GM23338 (cell line): ENCODE data around the gene F3. TPM values are rescaled to one million over a fixed set of nuclear protein-coding genes. Genes with fewer than 3 reads are reported as not detected.

Experiments used
- ATAC-seq: fragments of 200-7000 bp; cut with Tn5 transposase; 3 replicates; pipeline ENCODE4 v1.9.1; 2020
- DNase-seq: peaks from one replicate; pipeline ENCODE4 v3.0.0-alpha.2; 2015; ENCODE audit warnings: low spot score
- H2AFZ ChIP-seq: fragments of 200-600 bp; sonication (generic); 2 replicates; pipeline ENCODE4 v1.8.0; 2016; ENCODE audit warnings: antibody characterized with exemption, mild to moderate bottlenecking, moderate library complexity
- H3F3A ChIP-seq: fragments of 200-600 bp; sonication (generic); replicated peaks from 2 replicates; pipeline ENCODE4 v1.8.0; 2017; ENCODE audit warnings: antibody characterized with exemption, mixed run types, low read depth
- H3K27ac ChIP-seq: fragments of 200-600 bp; sonication (generic); 2 replicates; pipeline ENCODE4 v1.6.1; 2016; ENCODE audit warnings: low read depth
- H3K27me3 ChIP-seq: fragments of 200-600 bp; sonication (generic); 2 replicates; pipeline ENCODE4 v1.8.0; 2016; ENCODE audit warnings: mild to moderate bottlenecking, mixed run types, moderate library complexity; ENCODE audit not compliant: insufficient read depth
- H3K36me3 ChIP-seq: fragments of 200-600 bp; sonication (generic); 2 replicates; pipeline ENCODE4 v1.8.0; 2016; ENCODE audit warnings: mild to moderate bottlenecking; ENCODE audit not compliant: insufficient read depth
- H3K4me1 ChIP-seq: fragments of 200-600 bp; sonication (generic); 2 replicates; pipeline ENCODE4 v1.8.0; 2016; ENCODE audit warnings: mild to moderate bottlenecking, moderate library complexity; ENCODE audit not compliant: insufficient read depth
- H3K4me2 ChIP-seq: fragments of 200-600 bp; sonication (generic); 2 replicates; pipeline ENCODE4 v1.7.1; 2017; ENCODE audit warnings: mixed run types
- H3K4me3 ChIP-seq: fragments of 200-600 bp; sonication (generic); 2 replicates; pipeline ENCODE4 v1.6.1; 2016; ENCODE audit warnings: mixed run types
- H3K79me2 ChIP-seq: fragments of 200-600 bp; sonication (generic); replicated peaks from 2 replicates; pipeline ENCODE4 v1.8.0; 2017; ENCODE audit warnings: mild to moderate bottlenecking; ENCODE audit not compliant: insufficient read depth
- H3K9me2 ChIP-seq: fragments of 200-600 bp; sonication (generic); 2 replicates; pipeline ENCODE4 v1.8.0; 2017; ENCODE audit not compliant: insufficient read depth
- H4K20me1 ChIP-seq: fragments of 200-600 bp; sonication (generic); replicated peaks from 2 replicates; pipeline ENCODE4 v1.8.0; 2017; ENCODE audit warnings: mild to moderate bottlenecking; ENCODE audit not compliant: insufficient read depth
- H3K27ac Mint-ChIP-seq: 2 replicates; pipeline ENCODE4 v1.8.0; 2020; ENCODE audit warnings: inconsistent platforms, mild to moderate bottlenecking, moderate library complexity, mixed read lengths
- H3K27me3 Mint-ChIP-seq: 3 replicates; pipeline ENCODE4 v1.8.0; 2022; ENCODE audit warnings: low read depth, mild to moderate bottlenecking, moderate library complexity, mixed read lengths, inconsistent platforms; ENCODE audit not compliant: insufficient read depth, poor library complexity
- H3K36me3 Mint-ChIP-seq: 3 replicates; pipeline ENCODE4 v1.8.0; 2021; ENCODE audit warnings: low read depth, mild to moderate bottlenecking, inconsistent platforms, moderate library complexity, mixed read lengths
- H3K4me1 Mint-ChIP-seq: 3 replicates; pipeline ENCODE4 v1.8.0; 2020; ENCODE audit warnings: mild to moderate bottlenecking, inconsistent platforms, mixed read lengths
- H3K4me3 Mint-ChIP-seq: 3 replicates; pipeline ENCODE4 v1.8.0; 2021; ENCODE audit warnings: moderate library complexity, mild to moderate bottlenecking, inconsistent platforms, mixed read lengths
- H3K9me3 Mint-ChIP-seq: 3 replicates; pipeline ENCODE4 v1.8.0; 2020; ENCODE audit warnings: moderate library complexity, mild to moderate bottlenecking, inconsistent platforms, mixed read lengths
- CREB1 ChIP-seq: fragments of 250-450 bp; sonication (Bioruptor Pico); IDR thresholded peaks from 2 replicates; pipeline ENCODE4 v1.5.0; 2020; ENCODE audit warnings: low read depth, mild to moderate bottlenecking, moderate library complexity
- CTCF ChIP-seq, 2 experiments: fragments of 200-600 bp in 1 of 2; sonication (generic) in 1 of 2; conservative IDR thresholded peaks; 2 replicates each; pipeline versions ENCODE4 v1.5.1 to v1.6.1; 2016 to 2017; ENCODE audit warnings: antibody characterized with exemption in 2 of 2, low read depth in 2 of 2, mild to moderate bottlenecking in 2 of 2, moderate library complexity in 1 of 2
- ETS1 ChIP-seq: IDR thresholded peaks from 2 replicates; pipeline ENCODE4 v1.6.1; 2016; ENCODE audit warnings: antibody characterized with exemption
- EZH2 ChIP-seq: fragments of 200-600 bp; sonication (generic); IDR thresholded peaks from one replicate; pipeline ENCODE4 v1.8.0; 2017; ENCODE audit warnings: antibody characterized with exemption, mild to moderate bottlenecking, low read depth; ENCODE audit not compliant: unreplicated experiment
- EZH2phosphoT487 ChIP-seq: fragments of 200-600 bp; sonication (generic); IDR thresholded peaks from one replicate; pipeline ENCODE4 v1.8.1; 2018; ENCODE audit warnings: antibody characterized with exemption; ENCODE audit not compliant: unreplicated experiment
- NANOG ChIP-seq: IDR thresholded peaks from 2 replicates; pipeline ENCODE4 v1.6.1; 2016; ENCODE audit warnings: antibody characterized with exemption, borderline replicate concordance
- POLR2AphosphoS5 ChIP-seq: IDR thresholded peaks from 2 replicates; pipeline ENCODE4 v1.6.1; 2016; ENCODE audit warnings: antibody characterized with exemption, low read depth
- STAT1 ChIP-seq: IDR thresholded peaks from one replicate; pipeline ENCODE4 v1.6.1; 2016; ENCODE audit warnings: antibody characterized with exemption; ENCODE audit not compliant: unreplicated experiment
- ZNF114 ChIP-seq: fragments of 250-450 bp; sonication (Bioruptor Pico); IDR thresholded peaks from 2 replicates; pipeline ENCODE4 v1.5.0; 2020; ENCODE audit warnings: mild to moderate bottlenecking, moderate library complexity
- ZNF331 ChIP-seq: fragments of 250-450 bp; sonication (Bioruptor Pico); IDR thresholded peaks from 2 replicates; pipeline ENCODE4 v1.5.0; 2020; ENCODE audit warnings: low read depth, mild to moderate bottlenecking, moderate library complexity
- polyA plus RNA-seq: library from polyadenylated mRNA; unstranded; fragments of >200 nt; fragmentation: Nextera tagmentation; extraction: Ambion mirVana; gene quantifications from 2 replicates; pipeline ENCODE4 v1.2.1, GENCODE V29; 2016
- total RNA-seq: library from RNA; depleted of rRNA; stranded (reverse); fragments of >200 nt; shearing (Covaris generic); gene quantifications from 2 replicates; pipeline ENCODE4 v1.2.3, GENCODE V29; 2014

F3 gene
- total and polyA plus RNA-seq, 2 experiments from 2014 or later: 6.9 to 9.7 TPM

- TF ChIP-seq ETS1: no peak
- TF ChIP-seq CREB1 (CRISPR knock-in tag): no peak
- TF ChIP-seq EZH2phosphoT487: no peak
These were observed 17.0 kb downstream of the F3 start (continued) for GRCh38 chr1:94524531-94524930.

- Histone ChIP-seq H3K9me2 (no peaks in the 10 kb centered on the region), H3K36me3 (no peaks in the 10 kb centered on the region), H3K4me1 (peaks cover 16% of the 10 kb centered on the region), H3F3A (no peaks in the 10 kb centered on the region), H2AFZ (no peak overlapping the region), H3K79me2 (no peaks in the 10 kb centered on the region), H3K4me2 (no peak overlapping the region), H3K27ac (no peak overlapping the region), H3K27me3 (no peaks in the 10 kb centered on the region), H3K4me3 (no peak overlapping the region), H4K20me1 (no peaks in the 10 kb centered on the region)
- TF ChIP-seq EZH2: no peak
- TF ChIP-seq CTCF (conservative IDR thresholded peaks at IDR 0.05; ENCODE audit: low read depth in 2 of 2): peak; percentile 79 to 81
- Mint-ChIP-seq H3K9me3 (no peaks in the 10 kb centered on the region), H3K27me3 (no peaks in the 10 kb centered on the region), H3K27ac (no peak overlapping the region), H3K4me1 (peaks cover 14% of the 10 kb centered on the region; the same call in 2 of the 3 replicates), H3K36me3 (no peaks in the 10 kb centered on the region), H3K4me3 (no peak overlapping the region)
- DNase-seq (peak; percentile 78), ATAC-seq (peak; percentile 62)
These were observed 19.3 kb downstream of the F3 start for GRCh38 chr1:94522304-94522703.

GRCh38 chr1:94519351-94519750, 22.2 kb downstream of the F3 start:
- Mint-ChIP-seq H3K4me3 (no peak overlapping the region), H3K27me3 (no peaks in the 10 kb centered on the region), H3K4me1 (peaks cover 14% of the 10 kb centered on the region; the same call in 2 of the 3 replicates), H3K36me3 (no peaks in the 10 kb centered on the region), H3K27ac (no peak overlapping the region), H3K9me3 (no peaks in the 10 kb centered on the region)
- Histone ChIP-seq H3K27me3 (no peaks in the 10 kb centered on the region), H3K9me2 (no peaks in the 10 kb centered on the region), H2AFZ (no peak overlapping the region), H3K4me3 (no peak overlapping the region), H3F3A (no peaks in the 10 kb centered on the region), H3K79me2 (no peaks in the 10 kb centered on the region), H3K4me2 (no peak overlapping the region; the same call in 1 of the 2 replicates), H3K4me1 (peaks cover 16% of the 10 kb centered on the region), H3K27ac (no peak overlapping the region), H4K20me1 (no peaks in the 10 kb centered on the region), H3K36me3 (no peaks in the 10 kb centered on the region)
- no peak for ATAC-seq
- TF ChIP-seq ZNF331 (CRISPR knock-in tag): no peak
- TF ChIP-seq ETS1: no peak
- TF ChIP-seq ZNF114 (CRISPR knock-in tag): no peak
- TF ChIP-seq POLR2AphosphoS5: no peak
- TF ChIP-seq NANOG: no peak
- TF ChIP-seq CREB1 (CRISPR knock-in tag): no peak
- no peak for TF ChIP-seq STAT1
- DNase-seq: no peak
